GM23338 (cell line): ENCODE measurements around the gene CFHR2.

Experiments used
- CTCF ChIP-seq, 2 experiments: fragments of 200-600 bp in 1 of 2; sonication (generic) in 1 of 2; conservative IDR thresholded peaks; 2 replicates each; pipeline versions ENCODE4 v1.5.1 to v1.6.1; 2016 to 2017; ENCODE audit warnings: antibody characterized with exemption in 2 of 2, low read depth in 2 of 2, mild to moderate bottlenecking in 2 of 2, moderate library complexity in 1 of 2
- ETS1 ChIP-seq: IDR thresholded peaks from 2 replicates; pipeline ENCODE4 v1.6.1; 2016; ENCODE audit warnings: antibody characterized with exemption
- EZH2 ChIP-seq: fragments of 200-600 bp; sonication (generic); IDR thresholded peaks from one replicate; pipeline ENCODE4 v1.8.0; 2017; ENCODE audit warnings: antibody characterized with exemption, mild to moderate bottlenecking, low read depth; ENCODE audit not compliant: unreplicated experiment
- EZH2phosphoT487 ChIP-seq: fragments of 200-600 bp; sonication (generic); IDR thresholded peaks from one replicate; pipeline ENCODE4 v1.8.1; 2018; ENCODE audit warnings: antibody characterized with exemption; ENCODE audit not compliant: unreplicated experiment
- JUNB ChIP-seq: IDR thresholded peaks from one replicate; pipeline ENCODE4 v1.6.1; 2016; ENCODE audit warnings: antibody characterized with exemption; ENCODE audit not compliant: unreplicated experiment
- POLR2AphosphoS5 ChIP-seq: IDR thresholded peaks from 2 replicates; pipeline ENCODE4 v1.6.1; 2016; ENCODE audit warnings: antibody characterized with exemption, low read depth
- ZNF331 ChIP-seq: fragments of 250-450 bp; sonication (Bioruptor Pico); IDR thresholded peaks from 2 replicates; pipeline ENCODE4 v1.5.0; 2020; ENCODE audit warnings: low read depth, mild to moderate bottlenecking, moderate library complexity

- no peak for TF ChIP-seq CTCF (conservative IDR thresholded peaks at IDR 0.05; ENCODE audit: low read depth in 2 of 2)
- no peak for TF ChIP-seq EZH2phosphoT487
- TF ChIP-seq ETS1, result no peak
- no peak for TF ChIP-seq POLR2AphosphoS5
- no peak for TF ChIP-seq ZNF331 (CRISPR knock-in tag)
- no peak for TF ChIP-seq JUNB
- TF ChIP-seq EZH2, result no peak
These were observed 53.9 kb downstream of the CFHR2 start for GRCh38 chr1:196997423-196997822.
